GM19023 (cell line): ENCODE measurements around the gene ATN1.

Experiments used
- ATAC-seq: cut with Tn5 transposase; IDR thresholded peaks from one replicate; pipeline ENCODE4 v1.9.1; 2021; ENCODE audit warnings: mild to moderate bottlenecking, moderate library complexity; ENCODE audit not compliant: unreplicated experiment

ATN1 gene

DNA sequence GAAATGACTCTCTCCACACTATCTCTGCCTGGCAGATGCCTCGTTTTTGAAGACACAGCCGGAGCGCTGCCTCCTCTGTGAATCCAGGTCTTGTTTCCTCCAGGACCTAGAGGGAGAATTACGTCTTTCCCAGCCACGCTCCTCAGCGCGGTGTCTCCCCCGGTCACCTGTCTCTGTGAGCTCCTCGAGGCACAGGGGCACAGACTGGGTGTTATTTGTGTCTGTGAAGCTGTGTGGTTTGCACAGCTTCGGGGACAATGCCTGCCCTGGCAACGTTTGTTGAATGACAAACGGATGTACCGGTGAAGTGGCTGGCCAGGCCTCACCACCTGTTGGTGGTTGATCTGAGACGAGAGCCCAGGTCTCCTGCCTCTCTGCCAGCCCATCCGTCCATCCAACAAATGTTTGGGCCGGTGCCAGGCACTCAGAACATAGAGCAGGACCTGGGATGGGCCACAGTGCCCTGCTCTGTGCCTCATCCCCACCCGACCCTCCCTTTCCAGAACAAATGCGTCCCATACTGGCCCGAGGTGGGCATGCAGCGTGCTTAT lies 29.5 kb downstream of the ATN1 start:
- ATAC-seq = no peak

DNA sequence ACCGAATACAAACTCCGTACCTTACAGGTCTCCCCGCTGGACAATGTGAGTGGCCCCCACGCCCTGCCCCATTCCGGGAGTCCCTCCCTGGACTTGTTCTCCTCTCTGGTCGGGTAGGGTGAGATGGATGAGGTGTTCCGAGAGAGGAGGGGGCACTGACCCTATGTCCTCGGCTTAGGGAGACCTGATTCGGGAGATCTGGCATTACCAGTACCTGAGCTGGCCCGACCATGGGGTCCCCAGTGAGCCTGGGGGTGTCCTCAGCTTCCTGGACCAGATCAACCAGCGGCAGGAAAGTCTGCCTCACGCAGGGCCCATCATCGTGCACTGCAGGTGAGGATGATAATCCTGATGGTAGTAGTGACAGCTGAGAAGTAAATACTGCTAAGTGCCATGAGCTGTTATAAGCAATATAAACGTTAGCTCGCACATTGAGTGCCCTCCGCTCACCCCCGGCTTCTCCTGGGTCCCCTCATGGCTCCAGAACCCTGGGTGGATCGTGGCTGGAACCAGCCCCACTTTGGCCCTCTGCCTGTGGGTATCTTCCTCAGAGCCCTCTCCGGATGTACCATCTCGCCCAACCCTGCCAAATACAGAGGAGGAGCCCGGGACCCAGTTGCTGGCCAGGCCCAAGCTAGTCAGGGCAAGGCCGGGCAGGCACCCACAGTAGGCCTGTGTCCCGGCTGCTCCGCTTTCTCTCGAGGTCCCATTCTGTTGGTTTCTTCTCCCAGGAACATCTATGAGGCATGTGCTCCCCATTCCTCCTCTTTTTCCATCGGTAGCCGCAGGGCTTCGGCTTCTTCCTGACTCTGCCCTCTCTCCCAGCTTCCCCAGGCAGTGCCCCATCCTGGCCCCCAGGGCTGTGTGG lies 30.2 kb downstream of the ATN1 start:
- no peak for ATAC-seq

DNA sequence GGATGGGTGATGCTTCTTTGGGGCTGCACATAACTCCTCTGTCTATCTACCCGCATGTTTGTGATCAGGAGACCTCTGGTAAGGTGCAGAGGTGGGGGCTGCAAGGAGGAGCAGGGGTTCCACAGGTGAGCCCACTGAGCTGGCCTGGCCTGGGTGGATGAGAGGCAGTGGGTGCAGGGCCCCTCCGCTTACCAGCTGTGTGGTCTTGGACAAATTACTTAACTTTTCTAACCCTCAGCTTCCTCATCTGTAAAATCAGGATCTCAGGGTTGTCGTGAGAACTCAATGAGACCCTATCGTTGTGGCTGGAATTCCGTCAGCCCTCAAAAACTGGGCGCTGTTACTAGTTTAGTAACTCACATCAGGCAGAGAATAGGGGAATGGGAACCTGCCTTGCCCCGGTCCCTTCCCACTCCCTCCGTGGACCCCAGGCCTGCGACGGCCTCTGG lies 30.9 kb downstream of the ATN1 start:
- no peak for ATAC-seq

DNA sequence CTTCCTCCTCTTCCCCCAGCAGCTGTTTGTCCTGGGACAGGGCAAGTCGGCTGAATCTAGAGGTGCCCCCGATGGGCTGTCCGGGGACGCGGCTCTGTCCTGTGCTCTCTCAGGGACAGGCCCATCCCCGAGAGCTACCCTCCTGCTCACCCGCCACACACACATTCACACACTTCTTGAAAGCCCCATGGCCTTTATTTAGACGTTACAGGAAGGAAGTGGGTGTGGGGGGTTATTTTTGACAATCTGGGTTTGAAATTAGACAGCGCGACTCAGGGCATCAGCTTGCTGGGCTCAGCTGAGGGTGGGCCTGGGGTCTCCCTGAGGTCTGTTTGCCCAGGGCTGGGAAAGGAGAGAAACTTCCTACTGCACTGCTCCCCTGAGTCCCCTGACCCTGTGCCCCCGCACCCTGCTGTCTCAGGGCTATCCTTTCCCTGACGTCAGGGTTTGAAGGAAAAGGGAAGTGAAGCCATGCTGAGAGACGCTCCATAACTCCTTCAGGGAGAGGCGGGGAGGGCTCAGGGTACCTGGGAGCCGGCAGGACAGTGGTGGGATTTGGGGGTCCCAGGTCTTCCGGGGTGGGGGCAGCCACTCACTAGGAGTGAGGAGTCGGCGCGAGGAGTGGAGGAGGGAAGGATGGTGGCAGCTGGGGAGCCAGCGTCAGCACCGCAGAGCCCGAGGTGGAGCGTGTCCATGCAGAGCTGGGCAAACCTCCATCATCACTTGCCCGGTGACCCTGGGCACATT lies 31.5 kb downstream of the ATN1 start:
- peak; percentile 46 for ATAC-seq

DNA sequence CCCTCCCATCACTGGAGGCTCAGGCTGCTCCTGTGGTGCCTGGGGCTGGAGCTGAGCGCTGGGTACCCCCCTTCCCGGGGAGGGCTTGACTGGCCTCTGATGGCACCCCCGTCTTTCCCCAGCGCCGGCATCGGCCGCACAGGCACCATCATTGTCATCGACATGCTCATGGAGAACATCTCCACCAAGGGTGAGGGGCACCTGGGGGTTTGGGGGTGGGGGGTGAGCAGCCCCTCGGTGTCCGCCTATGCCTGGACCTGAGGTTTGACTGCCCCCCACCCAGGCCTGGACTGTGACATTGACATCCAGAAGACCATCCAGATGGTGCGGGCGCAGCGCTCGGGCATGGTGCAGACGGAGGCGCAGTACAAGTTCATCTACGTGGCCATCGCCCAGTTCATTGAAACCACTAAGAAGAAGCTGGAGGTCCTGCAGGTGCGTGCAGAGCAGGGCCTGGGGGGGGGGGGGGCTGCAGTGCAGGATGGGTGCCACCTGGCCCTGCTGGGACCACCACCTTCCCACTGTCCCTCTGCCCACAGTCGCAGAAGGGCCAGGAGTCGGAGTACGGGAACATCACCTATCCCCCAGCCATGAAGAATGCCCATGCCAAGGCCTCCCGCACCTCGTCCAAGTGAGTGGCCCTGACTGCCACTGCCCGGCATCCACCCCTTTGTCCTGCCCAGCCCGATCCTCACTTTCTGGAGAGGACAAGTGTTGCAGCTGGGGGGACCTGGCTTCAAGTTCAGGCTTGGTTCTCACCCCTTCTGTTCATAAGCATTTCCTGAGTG lies 32.2 kb downstream of the ATN1 start:
- ATAC-seq = no peak

DNA sequence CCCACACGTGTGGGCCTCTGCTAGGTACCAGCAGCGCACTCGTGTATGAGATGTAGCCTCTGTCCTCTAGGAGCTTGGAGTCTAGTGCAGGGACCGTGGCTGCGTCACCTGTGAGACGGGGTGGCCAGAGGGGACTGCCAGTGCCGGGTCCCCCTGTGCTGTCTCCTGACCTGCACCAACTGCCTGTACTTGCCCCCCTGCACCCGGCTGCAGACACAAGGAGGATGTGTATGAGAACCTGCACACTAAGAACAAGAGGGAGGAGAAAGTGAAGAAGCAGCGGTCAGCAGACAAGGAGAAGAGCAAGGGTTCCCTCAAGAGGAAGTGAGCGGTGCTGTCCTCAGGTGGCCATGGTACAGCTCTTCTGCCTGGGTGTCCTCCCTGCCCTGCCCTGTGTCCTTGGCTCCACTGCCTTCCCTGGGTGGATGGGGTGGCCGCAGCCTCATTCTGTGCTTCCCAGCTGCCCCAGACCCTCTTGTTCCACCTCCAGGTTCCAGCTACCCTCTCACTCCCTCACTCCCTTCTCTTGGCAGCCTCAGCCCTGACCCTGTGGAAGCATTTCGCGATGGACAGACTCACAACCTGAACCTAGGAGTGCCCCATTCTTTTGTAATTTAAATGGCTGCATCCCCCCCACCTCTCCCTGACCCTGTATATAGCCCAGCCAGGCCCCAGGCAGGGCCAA lies 33.0 kb downstream of the ATN1 start:
- no peak for ATAC-seq

DNA sequence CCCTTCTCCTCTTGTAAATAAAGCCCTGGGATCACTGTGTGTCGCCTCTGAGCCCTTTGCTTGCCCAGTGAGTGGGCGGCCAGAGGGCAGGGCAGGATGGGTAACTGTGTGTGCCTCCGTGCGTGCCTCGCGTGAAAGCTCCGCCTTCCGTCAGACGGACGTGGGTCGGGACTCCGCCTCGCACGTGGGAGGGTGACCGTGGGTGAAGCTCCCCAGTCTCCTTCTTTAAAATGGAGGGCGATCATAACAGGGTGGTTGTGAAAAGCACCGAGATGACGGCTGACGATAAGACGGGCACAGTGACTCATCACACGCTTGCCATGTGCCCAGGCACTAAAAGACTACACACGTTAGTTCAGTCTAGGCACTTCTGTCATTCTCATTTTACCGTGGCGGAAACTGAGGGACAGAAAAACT lies 33.5 kb downstream of the ATN1 start:
- ATAC-seq = no peak

DNA sequence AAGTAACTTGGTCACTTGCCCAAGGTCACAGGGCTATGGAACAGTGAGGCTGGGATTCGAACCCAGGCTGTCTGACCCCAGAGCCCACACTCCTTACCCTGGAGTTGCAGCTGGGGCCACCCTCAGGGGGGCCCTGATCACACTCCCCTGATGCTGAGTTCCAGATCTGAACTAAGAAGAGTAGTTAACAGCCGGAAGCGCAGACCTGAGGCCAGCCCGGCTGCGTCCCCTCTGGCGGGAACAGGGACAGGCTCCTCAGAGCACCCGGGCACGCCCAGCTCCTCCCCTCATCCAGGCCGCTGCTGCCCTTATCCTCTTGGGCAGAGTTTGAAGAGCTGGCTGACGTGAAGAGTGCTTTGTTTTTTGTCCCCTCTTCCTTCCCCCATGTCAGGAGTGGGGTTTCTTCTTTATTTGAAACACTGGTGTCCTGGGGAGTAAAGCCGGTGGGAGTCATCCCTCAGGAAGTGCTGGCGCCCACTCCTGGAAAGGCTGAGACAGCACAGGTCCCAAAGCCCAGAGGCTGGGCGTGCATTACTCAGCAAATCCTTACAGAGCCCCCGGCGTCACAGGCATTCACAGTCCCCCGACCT lies 34.0 kb downstream of the ATN1 start:
- no peak for ATAC-seq

DNA sequence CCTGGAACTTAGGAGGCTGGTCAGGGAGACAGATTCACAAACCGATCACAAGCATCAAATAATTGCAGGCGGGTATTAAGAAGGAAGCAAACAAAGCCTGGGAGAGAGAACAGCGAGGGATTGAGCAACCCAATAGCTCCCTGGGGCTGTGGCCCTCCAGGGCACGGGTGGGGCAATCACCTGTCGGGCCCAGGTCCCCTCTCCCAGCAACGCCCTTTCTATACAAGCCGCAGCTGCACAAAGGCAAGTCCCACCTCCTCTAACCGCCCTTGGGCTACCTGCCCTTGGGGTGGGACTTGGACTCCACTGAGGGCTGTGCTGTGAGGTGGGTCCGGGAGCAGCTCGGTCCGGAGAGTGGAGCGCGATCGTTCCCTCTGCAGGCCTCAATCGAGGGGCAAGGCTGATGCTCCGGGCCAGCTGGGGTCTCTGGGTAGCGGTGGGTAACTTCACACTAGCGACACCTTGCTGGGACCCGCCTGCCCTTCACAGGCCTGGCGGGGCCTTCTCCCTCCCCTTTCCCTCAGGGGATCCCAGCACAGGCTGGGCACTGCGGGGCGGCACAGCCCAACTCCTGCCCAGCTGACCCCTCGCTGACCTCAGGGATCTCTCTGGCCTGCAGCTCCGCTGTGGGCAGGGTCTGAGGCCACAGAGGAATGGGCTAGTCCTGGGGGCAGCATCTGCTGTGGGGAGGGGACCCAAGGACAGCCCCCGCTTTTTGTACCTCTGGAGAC lies 34.7 kb downstream of the ATN1 start:
- ATAC-seq = no peak

DNA sequence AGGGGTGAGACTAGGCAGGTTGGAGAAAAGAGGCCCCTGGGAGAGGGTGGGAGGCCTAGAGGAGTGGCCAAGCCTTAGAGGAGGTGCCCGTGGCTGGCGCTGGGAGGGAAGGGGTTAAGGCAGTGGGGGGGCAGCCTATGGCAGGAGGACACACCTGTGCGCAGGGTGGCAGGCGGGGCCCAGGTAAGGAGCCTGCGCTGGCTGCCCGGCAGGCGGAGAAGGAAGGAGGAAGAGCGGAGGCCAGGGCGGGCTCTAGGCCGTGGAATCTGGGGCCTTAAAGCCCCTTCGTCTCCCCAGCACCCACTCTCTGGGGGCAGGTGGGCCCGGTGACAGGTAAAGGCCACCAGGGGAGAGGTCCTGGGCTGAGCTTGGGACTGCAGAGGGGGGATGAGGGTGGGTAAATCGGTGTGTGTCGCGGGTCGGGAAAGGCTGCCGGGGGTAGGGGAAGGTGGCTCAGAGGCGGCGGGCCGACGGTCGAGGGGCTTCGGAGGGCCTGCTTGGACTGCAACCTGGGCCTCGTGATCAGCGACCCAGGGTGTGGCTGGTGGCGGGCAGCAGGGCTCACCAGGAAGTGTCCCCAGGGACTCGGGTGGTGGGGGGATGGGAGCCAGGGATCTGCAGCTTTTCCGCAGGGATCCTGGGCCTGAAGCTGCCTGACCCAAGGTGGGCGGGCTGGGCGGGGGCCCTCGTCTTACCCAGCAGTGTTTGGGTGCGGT lies 35.4 kb downstream of the ATN1 start:
- no peak for ATAC-seq

DNA sequence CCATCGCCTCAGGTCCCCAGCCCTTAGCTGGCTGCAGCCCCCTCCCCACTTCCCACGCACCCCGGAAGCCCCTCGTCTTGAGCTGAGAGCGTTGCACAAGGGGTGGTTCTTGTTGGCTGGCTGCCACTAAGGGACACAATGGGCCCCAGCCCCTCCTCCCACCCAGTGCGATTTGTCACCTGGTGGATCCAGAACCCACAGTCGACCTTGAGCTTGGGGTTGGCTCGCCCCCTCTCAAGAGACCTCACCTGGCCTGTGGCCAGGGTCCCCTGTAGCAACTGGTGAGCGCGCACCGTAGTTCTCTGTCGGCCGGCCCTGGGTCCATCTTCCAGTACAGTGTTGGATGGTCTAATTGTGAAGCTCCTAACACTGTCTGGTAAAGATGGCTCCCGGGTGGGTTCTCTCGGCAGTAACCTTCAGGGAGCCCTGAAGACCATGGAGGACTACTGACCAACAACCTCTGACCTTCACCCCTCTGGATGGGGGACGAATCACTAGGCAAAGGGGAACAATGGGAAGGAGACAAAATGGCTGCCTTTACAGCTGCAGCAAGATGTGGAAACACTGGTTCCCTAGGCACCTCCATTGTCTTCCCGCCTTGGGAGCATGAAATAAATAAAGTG lies 36.1 kb downstream of the ATN1 start:
- no peak for ATAC-seq

DNA sequence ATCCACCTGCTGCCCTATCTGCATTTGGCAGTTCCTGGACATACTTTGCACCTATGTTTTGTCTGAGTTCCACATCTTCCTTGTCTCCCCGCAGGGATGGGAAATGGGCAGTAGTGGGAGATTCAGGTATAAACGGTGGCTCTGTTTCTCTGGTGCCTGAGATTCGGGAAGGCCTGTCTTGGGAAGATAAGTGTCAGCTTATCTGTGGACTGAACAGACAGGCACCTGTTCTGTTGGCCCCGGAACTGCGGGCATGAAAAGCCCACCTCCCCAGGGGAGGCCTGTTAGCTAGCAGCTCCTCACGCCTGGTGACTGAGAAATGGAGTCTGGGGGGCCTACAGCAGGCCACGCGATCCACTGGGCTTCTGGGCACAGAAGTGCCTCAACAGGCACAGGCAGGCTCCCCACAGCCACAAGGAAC lies 36.9 kb downstream of the ATN1 start:
- ATAC-seq = no peak

DNA sequence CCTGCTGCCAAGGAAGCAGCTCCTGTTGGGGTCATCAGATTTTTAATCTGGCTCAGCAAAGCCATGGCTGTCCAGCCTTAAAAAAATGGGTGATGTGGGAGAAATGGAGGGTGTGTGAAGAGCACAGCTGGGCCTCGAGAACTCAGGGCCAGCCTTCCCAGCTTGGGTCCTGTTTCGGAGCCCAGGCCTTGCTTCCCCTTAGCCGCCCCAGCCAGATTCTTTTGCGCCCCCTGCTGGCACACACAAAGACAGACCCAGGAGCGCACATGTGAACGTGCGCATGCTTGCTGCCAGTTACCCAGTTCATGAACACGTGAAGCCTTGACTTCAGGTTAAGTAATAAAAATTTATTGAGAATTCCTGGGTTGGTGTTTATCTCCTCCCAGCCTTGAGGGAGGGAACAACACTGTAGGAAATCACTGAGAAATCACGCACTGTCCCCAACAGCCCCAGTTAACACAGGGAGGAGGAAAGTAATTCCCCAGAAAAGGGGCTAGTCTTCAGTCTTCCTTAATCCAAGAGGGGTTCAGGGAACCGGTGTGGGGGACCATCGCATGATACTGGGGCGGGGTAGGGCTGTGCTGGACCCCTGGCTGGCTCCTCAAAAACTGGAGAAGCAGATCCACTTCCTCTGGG lies 37.4 kb downstream of the ATN1 start:
- peak; percentile 48 for ATAC-seq

DNA sequence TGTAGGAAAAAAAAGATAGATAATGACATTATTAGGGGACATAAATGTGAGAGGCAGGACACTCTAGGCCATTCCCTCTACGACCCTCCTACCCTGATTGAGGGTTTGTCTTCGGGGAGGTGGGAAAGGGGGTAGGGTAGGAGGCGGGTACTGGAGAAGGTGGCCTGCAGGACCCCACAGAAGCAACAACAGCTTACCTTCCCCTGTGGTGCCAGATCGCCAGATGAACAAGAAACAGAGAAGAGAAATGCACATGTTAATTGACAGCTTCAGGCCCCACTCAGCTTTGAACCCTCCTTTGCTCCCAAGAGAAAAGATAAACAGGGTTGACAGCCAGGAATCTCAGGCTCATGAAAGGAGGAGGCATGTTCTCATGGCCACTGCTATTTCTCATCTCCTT lies 38.0 kb downstream of the ATN1 start:
- ATAC-seq = no peak

DNA sequence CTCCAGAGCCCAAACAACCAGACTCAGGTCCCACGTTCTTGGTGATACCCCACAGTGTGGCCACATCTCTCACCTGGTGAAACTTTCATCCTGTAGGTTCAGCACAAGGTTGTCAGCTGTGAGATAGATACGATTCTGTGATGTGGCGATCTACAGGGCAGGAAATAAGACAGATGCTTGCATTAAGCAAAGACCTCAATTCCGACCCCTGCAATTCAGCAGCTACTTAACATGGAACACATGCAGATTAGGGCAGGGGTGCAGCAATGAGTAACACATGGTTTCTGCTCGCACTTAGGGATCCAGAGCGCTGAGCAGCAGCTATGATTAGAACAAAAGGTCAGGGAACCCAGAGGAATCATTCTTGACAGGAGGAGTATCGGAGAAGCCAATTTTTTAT lies 38.6 kb downstream of the ATN1 start:
- ATAC-seq = no peak

DNA sequence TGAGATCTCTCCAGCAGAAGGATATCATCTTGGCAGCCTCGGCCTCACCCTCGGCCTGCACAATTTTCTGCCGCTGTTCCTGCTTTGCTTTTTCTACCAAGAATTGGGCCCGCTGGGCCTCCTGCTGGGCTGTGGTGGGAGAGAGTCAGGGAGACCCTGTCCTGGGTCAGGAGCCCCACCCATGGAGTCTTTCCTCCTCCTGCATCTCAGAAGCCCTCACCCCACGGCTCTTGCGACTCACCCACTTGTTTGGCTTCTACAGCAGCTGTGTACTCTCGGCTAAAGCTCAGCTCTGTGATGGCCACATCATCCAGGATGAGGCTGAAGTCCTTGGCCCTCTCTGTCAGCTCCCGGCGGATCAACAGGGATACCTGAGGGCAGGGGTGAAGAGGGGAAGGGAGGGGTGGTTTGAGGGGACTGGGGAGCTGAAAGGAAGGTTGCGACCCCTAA lies 39.9 kb downstream of the ATN1 start:
- ATAC-seq = no peak

DNA sequence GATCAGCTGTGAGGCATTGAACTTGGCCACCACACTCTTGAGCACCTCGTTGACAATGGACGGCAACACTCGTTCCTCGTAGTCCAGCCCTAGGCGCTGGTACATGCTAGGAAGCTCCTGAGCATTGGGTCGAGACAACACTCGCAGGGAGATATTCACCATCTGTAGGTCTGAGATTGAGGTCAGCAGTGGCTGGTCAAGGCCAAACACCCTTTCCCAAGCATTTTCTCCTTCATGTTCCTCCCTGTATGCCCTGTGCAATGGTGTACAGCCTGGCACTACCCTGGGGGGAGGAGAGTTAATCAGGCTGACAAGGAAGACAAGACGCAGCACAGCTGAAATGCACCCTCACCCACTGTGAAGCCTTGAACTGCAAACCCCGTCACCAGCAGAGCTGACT lies 40.7 kb downstream of the ATN1 start:
- no peak for ATAC-seq

DNA sequence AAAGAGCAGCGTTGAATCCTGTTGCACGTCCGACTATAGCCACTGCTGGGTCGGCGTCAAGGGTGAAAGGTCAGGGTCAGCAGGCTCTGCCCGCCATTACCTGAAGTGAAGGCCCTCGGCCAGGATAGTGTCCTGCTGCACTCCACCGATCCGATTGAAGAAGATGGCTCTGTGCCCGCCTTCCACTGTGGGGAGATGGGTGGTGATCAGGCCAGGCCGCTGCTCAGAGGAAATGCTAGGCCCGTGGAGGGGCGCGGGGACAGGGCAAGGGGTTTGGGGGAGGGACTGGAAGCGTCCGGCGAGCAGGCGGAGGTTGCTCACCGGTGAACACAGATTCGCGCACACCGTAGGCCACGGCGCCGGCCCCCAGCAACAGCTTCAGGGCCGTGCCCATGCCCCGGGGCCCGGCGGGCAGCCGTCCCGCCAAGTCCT lies 42.4 kb downstream of the ATN1 start:
- no peak for ATAC-seq
